ENCODE data around the gene CCNT1. TPM values are rescaled to one million over a fixed set of nuclear protein-coding genes. Genes with fewer than 3 reads are reported as not detected.
A peak's percentile ranks its signal among the peaks of the same experiment; 100 is the strongest.

Gene CCNT1
- total RNA-seq (2012; rRNA removed), result 30.3 and 74.0 TPM in 2 replicates
- 7.9 and 9.0 TPM in 2 replicates for polyA plus RNA-seq (2012; rRNA removed)
- polyA plus RNA-seq (2012; cell fraction: cytosol; rRNA removed), result 1.7 and 1.9 TPM in 2 replicates
- polyA plus RNA-seq (2012; cell fraction: nucleus; rRNA removed; ENCODE audit: low replicate concordance), result 3.1 and 40.0 TPM in 2 replicates
- Bru-seq, nascent RNA, result percentile 83 among the genes with signal in this experiment
- percentile 76 among the genes with signal in this experiment for BruChase-seq, experiment 1, labeled RNA remaining after a 6-hour chase
- BruChase-seq, experiment 2, labeled RNA remaining after a 2-hour chase, result percentile 94 among the genes with signal in this experiment
- long read RNA-seq, full-length matches to known transcripts, result 1 of 5 reads
- long read RNA-seq, partial matches to known transcripts, result 0 of 5 reads
- long read RNA-seq, other reads (novel, unspliced or antisense), result 4 of 5 reads

GRCh38 chr12:48716493-48717251, at the start of gene CCNT1:
CCNT1 (minus strand) TSS chr12:48716707; CDS start chr12:48716675, 32 bp downstream.
- Histone ChIP-seq H3K4me3 (ENCODE audit: insufficient read depth, low read depth, low read length) (peak within 1 kb of the TSS; percentile 69), H3K36me3 (ENCODE audit: control insufficient read depth, insufficient read depth, low read length) (peaks cover 14% of the 10 kb centered on the region), H3K27ac (ENCODE audit: insufficient read depth, low read length) (peak within 1 kb of the TSS; percentile 85), H2AK9ac (replicated peaks; ENCODE audit: low read depth, low read length, poor library complexity) (peak within 1 kb of the TSS; percentile 90), H4K5ac (ENCODE audit: low read depth, low read length) (peak within 1 kb of the TSS; percentile 80), H3K4ac (ENCODE audit: low read depth, low read length) (peak within 1 kb of the TSS; percentile 93), H3K9me1 (ENCODE audit: insufficient read depth, low read length) (peaks cover 9% of the 10 kb centered on the region; the same call in 1 of the 2 replicates), H3K14ac (replicated peaks; ENCODE audit: low read depth, low read length) (peak within 1 kb of the TSS; percentile 94), H2AK5ac (ENCODE audit: low read depth, low read length) (peak within 1 kb of the TSS; percentile 79; the same call in 1 of the 2 replicates), H4K91ac (ENCODE audit: insufficient read depth, low read depth, low read length) (peak within 1 kb of the TSS; percentile 79), H4K20me1 (ENCODE audit: insufficient read depth, low read length) (peaks cover 18% of the 10 kb centered on the region; the same call in 1 of the 2 replicates), H2BK120ac (ENCODE audit: low read depth, low read length) (peak within 1 kb of the TSS; percentile 54), H3K4me2 (ENCODE audit: low read depth, low read length) (peak within 1 kb of the TSS; percentile 88), H3K56ac (ENCODE audit: extremely low read depth, insufficient read depth, low read length) (peak within 1 kb of the TSS; percentile 95), H3K23ac (ENCODE audit: low read depth, low read length) (peak within 1 kb of the TSS; percentile 91), H2BK15ac (ENCODE audit: low read depth, low read length) (0 out of 3 replicates have a peak within 1 kb of the TSS, but pooled peaks have one; percentile 66), H3K18ac (ENCODE audit: low read depth, low read length) (peak within 1 kb of the TSS; percentile 42), H3K9me3 (ENCODE audit: control insufficient read depth, insufficient read depth, low read length) (no peaks in the 10 kb centered on the region), H3K27me3 (ENCODE audit: control insufficient read depth, insufficient read depth, low read length) (no peaks in the 10 kb centered on the region), H3K9ac (ENCODE audit: low read depth, low read length) (peak within 1 kb of the TSS; percentile 94), H2AFZ (replicated peaks; ENCODE audit: low read length, poor library complexity) (peak within 1 kb of the TSS; percentile 90), H2BK20ac (ENCODE audit: low read depth, low read length) (no peak within 1 kb of the TSS), H2BK5ac (ENCODE audit: low read depth, low read length, poor library complexity, severe bottlenecking) (peak within 1 kb of the TSS; percentile 77), H3K4me1 (ENCODE audit: control insufficient read depth, insufficient read depth, low read length) (peaks cover 3% of the 10 kb centered on the region; the same call in 1 of the 2 replicates), H3K79me1 (ENCODE audit: low read depth in 1 of 2, low read length in 2 of 2) (peaks cover 7 to 34% of the 10 kb centered on the region in 2 experiments; a peak in 3 of 4 replicates), H4K8ac (ENCODE audit: low read depth in 2 of 2, low read length in 2 of 2) (peak within 1 kb of the TSS; percentile 84 to 96)
- in situ Hi-C loops (cut with MboI; ENCODE audit: low sequenced_read_pairs), result no loop called here
- no TSS peak for BruUV-seq (replicated peaks)
- CTCF ChIA-PET, result interaction anchor here (1.2 kb wide), 1 partner anchor 11 kb away, joined by 5 read pairs; a partner anchor contains a TSS
- intact Hi-C loops (cut with micrococcal nuclease), result loop anchor here (1.0 kb wide), 1 partner anchor 95 kb away; no protein-coding TSS in a partner anchor
- dilution Hi-C loops (cut with HindIII; ENCODE audit: low sequenced_read_pairs, unreplicated experiment), result no loop called here
- TF ChIP-seq CTCF (conservative IDR thresholded peaks at IDR 0.05; ENCODE audit: low read depth, low read length) (peak; percentile 20; the same call in 1 of the 2 replicates), SMC3 (IDR thresholded peaks at IDR 0.05; ENCODE audit: low read depth, low read length) (no peak), USF2 (IDR thresholded peaks at IDR 0.05; ENCODE audit: low read depth, low read length) (peak; percentile 99), NFE2L2 (IDR thresholded peaks at IDR 0.05; ENCODE audit: low read depth, low read length) (no peak), CEBPB (IDR thresholded peaks at IDR 0.05; ENCODE audit: low read depth, low read length) (no peak), POLR2A (IDR thresholded peaks at IDR 0.05; ENCODE audit: low read depth, low read length) (peak; percentile 94), MXI1 (IDR thresholded peaks at IDR 0.05; ENCODE audit: borderline replicate concordance, low read depth, low read length) (peak; percentile 31; the same call in 1 of the 2 replicates), BHLHE40 (IDR thresholded peaks at IDR 0.05; ENCODE audit: low read depth, low read length) (peak; percentile 93), MAZ (IDR thresholded peaks at IDR 0.05; ENCODE audit: borderline replicate concordance, low read depth, low read length) (peak; percentile 71)
- WGBS, 2 experiments (ENCODE audit: extremely low coverage in 2 of 2, insufficient read length in 1 of 2), result 0% methylated on average over 35 of the region's 61 CpGs; no CpG with 5 or more reads in 1 of the 2 experiments
- peak; percentile 100 for DNase-seq
- POLR2A ChIA-PET (ENCODE audit: unreplicated experiment), result no interaction called here
- ATAC-seq (ENCODE audit: low read depth), result peak; percentile 95
